HEK293 (cell line): ENCODE data around the gene GRIK2.

ENCODE experiments used
- CTCF ChIA-PET: fragments of 350-600 bp; formaldehyde crosslinking; extraction: SDS; loops from one replicate; lab custom pipeline; 2021; ENCODE audit warnings: antibody characterized with exemption; lab: Yijun Ruan, JAX
- POLR2A ChIA-PET: fragments of 300-600 bp; formaldehyde crosslinking; extraction: SDS; loops from one replicate; lab custom pipeline; 2020; ENCODE audit warnings: antibody characterized with exemption, inconsistent platforms; lab: Yijun Ruan, JAX
- H3K27ac ChIP-seq: fragments of 200-500 bp; sonication (Bioruptor generic); 2 replicates; pipeline ENCODE4 v1.5.1; 2014; ENCODE audit warnings: low read depth, low read length, control low read depth, inconsistent platforms; ENCODE audit errors: extremely low read depth
- H3K36me3 ChIP-seq, 2 experiments: fragments of 200-500 bp in 1 of 2; sonication (Bioruptor generic) in 1 of 2; 1 replicate in 1 of 2; 2 replicates in 1 of 2; pipeline ENCODE4 v1.5.1; 2014 to 2017; ENCODE audit warnings: inconsistent platforms in 2 of 2, low read length in 2 of 2; ENCODE audit not compliant: control insufficient read depth in 2 of 2, insufficient read depth in 1 of 2
- H3K4me1 ChIP-seq: fragments of 200-500 bp; sonication (Bioruptor generic); 2 replicates; pipeline ENCODE4 v1.5.1; 2014; ENCODE audit warnings: mild to moderate bottlenecking, low read length, inconsistent platforms; ENCODE audit not compliant: control insufficient read depth, insufficient read depth
- H3K4me3 ChIP-seq: 2 replicates; pipeline ENCODE4 v1.5.1; 2011; ENCODE audit warnings: low read depth, mild to moderate bottlenecking, control low read depth, low read length, moderate library complexity
- H3K9me3 ChIP-seq: fragments of 200-500 bp; sonication (Bioruptor generic); 2 replicates; pipeline ENCODE4 v1.5.1; 2014; ENCODE audit warnings: low read depth, low read length, inconsistent platforms; ENCODE audit not compliant: control insufficient read depth, insufficient read depth
- GLIS2 ChIP-seq: fragments of 450-650 bp; formaldehyde crosslinking; IDR thresholded peaks from 2 replicates; pipeline ENCODE4 v1.5.1; 2016; ENCODE audit warnings: missing biosample characterization, missing genetic modification characterization
- KLF16 ChIP-seq: fragments of 450-650 bp; formaldehyde crosslinking; IDR thresholded peaks from 2 replicates; pipeline ENCODE4 v1.5.1; 2017; ENCODE audit warnings: missing biosample characterization, missing genetic modification characterization
- SCRT1 ChIP-seq: fragments of 450-650 bp; formaldehyde crosslinking; IDR thresholded peaks from 2 replicates; pipeline ENCODE4 v1.5.1; 2016; ENCODE audit warnings: missing biosample characterization, missing genetic modification characterization, borderline replicate concordance
- ZBTB7A ChIP-seq: fragments of 450-650 bp; formaldehyde crosslinking; IDR thresholded peaks from 2 replicates; pipeline ENCODE4 v1.5.1; 2016; ENCODE audit warnings: low read depth, missing biosample characterization, missing genetic modification characterization
- ZFHX2 ChIP-seq: fragments of 450-650 bp; formaldehyde crosslinking; conservative IDR thresholded peaks from 2 replicates; pipeline ENCODE4 v1.5.1; 2016; ENCODE audit warnings: missing biosample characterization, missing genetic modification characterization
- ZFP37 ChIP-seq: fragments of 450-650 bp; formaldehyde crosslinking; IDR thresholded peaks from 2 replicates; pipeline ENCODE4 v1.5.1; 2016; ENCODE audit warnings: missing biosample characterization, missing genetic modification characterization
- ZFP69B ChIP-seq: fragments of 450-650 bp; formaldehyde crosslinking; IDR thresholded peaks from 2 replicates; pipeline ENCODE4 v1.5.1; 2016; ENCODE audit warnings: missing biosample characterization, missing genetic modification characterization
- ZNF350 ChIP-seq: fragments of 450-650 bp; formaldehyde crosslinking; IDR thresholded peaks from 2 replicates; pipeline ENCODE4 v1.5.0; 2017; ENCODE audit warnings: missing biosample characterization, mild to moderate bottlenecking, missing genetic modification characterization
- ZNF416 ChIP-seq: fragments of 450-650 bp; formaldehyde crosslinking; IDR thresholded peaks from 2 replicates; pipeline ENCODE4 v1.5.1; 2016; ENCODE audit warnings: missing biosample characterization, missing genetic modification characterization
- ZNF514 ChIP-seq: fragments of 450-650 bp; formaldehyde crosslinking; IDR thresholded peaks from 2 replicates; pipeline ENCODE4 v1.5.1; 2016; ENCODE audit warnings: missing biosample characterization, missing genetic modification characterization
- ZNF549 ChIP-seq: fragments of 450-650 bp; IDR thresholded peaks from 2 replicates; pipeline ENCODE4 v1.5.1; 2018; ENCODE audit warnings: missing biosample characterization, missing genetic modification characterization, mild to moderate bottlenecking, inconsistent platforms, moderate library complexity
- ZNF555 ChIP-seq: fragments of 450-650 bp; formaldehyde crosslinking; conservative IDR thresholded peaks from 2 replicates; pipeline ENCODE4 v1.5.1; 2017; ENCODE audit warnings: missing biosample characterization, mild to moderate bottlenecking, missing genetic modification characterization, inconsistent platforms
- ZNF654 ChIP-seq: fragments of 450-650 bp; formaldehyde crosslinking; IDR thresholded peaks from 2 replicates; pipeline ENCODE4 v1.5.1; 2016; ENCODE audit warnings: low read depth, missing biosample characterization, missing genetic modification characterization
- ZNF658 ChIP-seq: fragments of 450-650 bp; formaldehyde crosslinking; IDR thresholded peaks from 2 replicates; pipeline ENCODE4; 2016; ENCODE audit warnings: missing biosample characterization, missing genetic modification characterization
- ZNF76 ChIP-seq: fragments of 450-650 bp; formaldehyde crosslinking; IDR thresholded peaks from 2 replicates; pipeline ENCODE4; 2016; ENCODE audit warnings: low read depth, missing biosample characterization, missing genetic modification characterization, borderline replicate concordance
- ZNF837 ChIP-seq: fragments of 450-650 bp; formaldehyde crosslinking; IDR thresholded peaks from 2 replicates; pipeline ENCODE4 v1.5.1; 2016; ENCODE audit warnings: missing biosample characterization, missing genetic modification characterization
- TF ChIP-seq, protein P1 (sequence below): fragments of 450-650 bp; formaldehyde crosslinking; IDR thresholded peaks from 2 replicates; pipeline ENCODE4 v1.5.1; 2016; ENCODE audit warnings: missing biosample characterization, missing genetic modification characterization
- TF ChIP-seq, protein P2 (sequence below): fragments of 450-650 bp; formaldehyde crosslinking; IDR thresholded peaks from 2 replicates; pipeline ENCODE4 v1.5.1; 2017; ENCODE audit warnings: missing biosample characterization, missing genetic modification characterization
- TF ChIP-seq, protein P3 (sequence below): fragments of 450-650 bp; formaldehyde crosslinking; IDR thresholded peaks from 2 replicates; pipeline ENCODE4 v1.5.1; 2016; ENCODE audit warnings: missing biosample characterization, missing genetic modification characterization
- TF ChIP-seq, protein P4 (sequence below): fragments of 450-650 bp; formaldehyde crosslinking; IDR thresholded peaks from 2 replicates; pipeline ENCODE4 v1.5.1; 2016; ENCODE audit warnings: missing biosample characterization, missing genetic modification characterization, borderline replicate concordance

The GRIK2 gene

GRCh38 chr6:101607111-101607690 is 213.7 kb downstream of the GRIK2 start (continued):
- TF ChIP-seq ZNF76 = no peak
- no peak for TF ChIP-seq ZNF658 (tag by site-specific recombination)
- no peak for TF ChIP-seq ZNF416 (tag by site-specific recombination)
- no peak for TF ChIP-seq KLF16 (tag by site-specific recombination)
- no peak for TF ChIP-seq ZNF837 (tag by site-specific recombination)
- TF ChIP-seq ZNF654 = no peak

DNA sequence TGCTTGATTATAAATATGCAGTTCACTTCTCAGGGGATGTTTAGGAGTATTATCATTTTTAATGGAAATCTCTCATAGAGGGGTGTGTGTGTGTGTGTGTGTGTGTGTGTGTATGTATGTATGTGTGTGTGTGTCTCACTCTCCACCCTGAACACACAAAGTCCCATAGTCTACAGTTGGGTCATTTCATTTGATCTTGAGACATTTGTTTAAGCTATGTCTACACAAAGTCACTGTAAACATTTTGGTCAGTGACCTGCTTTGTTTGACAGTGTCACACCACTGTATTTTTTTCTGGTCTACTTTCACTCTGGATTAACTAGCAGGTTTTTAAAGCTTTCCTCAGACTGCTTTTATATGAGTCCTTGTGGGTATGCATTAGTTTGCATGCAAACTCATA is 215.2 kb downstream of the GRIK2 start:
- POLR2A ChIA-PET = no interaction called here
- TF ChIP-seq ZFHX2 (tag by site-specific recombination) = no peak
- no peak for TF ChIP-seq GLIS2 (tag by site-specific recombination)
- no peak for TF ChIP-seq ZNF350 (tag by site-specific recombination)
- TF ChIP-seq ZNF654 = no peak
- TF ChIP-seq ZBTB7A (tag by site-specific recombination) = no peak
- no peak overlapping the region for H3K4me3 ChIP-seq
- H3K4me1 ChIP-seq = no peaks in the 10 kb centered on the region
- CTCF ChIA-PET = no interaction called here
- H3K9me3 ChIP-seq = no peaks in the 10 kb centered on the region
- H3K36me3 ChIP-seq = no peaks in the 10 kb centered on the region
- no peak overlapping the region for H3K27ac ChIP-seq

DNA sequence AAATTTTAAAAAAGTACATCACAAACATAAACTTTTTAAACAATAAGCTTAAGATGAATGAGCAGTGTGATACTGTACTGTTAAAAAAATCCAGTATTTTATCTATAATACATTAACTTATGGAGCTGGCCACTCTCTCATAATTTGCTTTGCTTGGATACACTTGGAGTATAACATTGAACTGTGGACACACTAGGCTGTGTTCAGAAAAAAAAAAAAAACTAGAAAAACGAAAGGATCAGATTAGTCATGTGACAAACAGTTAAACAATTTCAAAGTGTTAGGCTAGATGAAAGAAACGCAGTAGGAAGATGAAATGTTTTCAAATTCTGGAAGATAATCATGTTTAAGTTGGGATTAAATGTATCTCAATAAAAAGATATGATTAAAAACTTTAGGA is 220.0 kb downstream of the GRIK2 start:
- Histone ChIP-seq H3K4me3 (no peak overlapping the region), H3K36me3 (no peaks in the 10 kb centered on the region), H3K27ac (no peak overlapping the region), H3K4me1 (no peaks in the 10 kb centered on the region), H3K9me3 (no peaks in the 10 kb centered on the region)
- TF ChIP-seq ZNF555 = no peak
- no peak for TF ChIP-seq ZFP69B
- ChIA-PET POLR2A (no interaction called here), CTCF (interaction anchor here (0.5 to 0.6 kb wide), 3 partner anchors 12 to 508 kb away, joined by 3 to 7 read pairs (median 3); no protein-coding TSS in a partner anchor)

GRCh38 chr6:101614774-101615173 is 221.3 kb downstream of the GRIK2 start:
- Histone ChIP-seq H3K9me3 (no peaks in the 10 kb centered on the region), H3K4me3 (no peak overlapping the region), H3K4me1 (no peaks in the 10 kb centered on the region), H3K36me3 (no peaks in the 10 kb centered on the region), H3K27ac (no peak overlapping the region)
- ChIA-PET POLR2A (no interaction called here), CTCF (interaction anchor here (1.0 kb wide), 1 partner anchor 1508 kb away, joined by 3 read pairs; no protein-coding TSS in a partner anchor)
- TF ChIP-seq ZFP37 (tag by site-specific recombination) (no peak), ZNF549 (tag by site-specific recombination) (no peak), ZNF514 (tag by site-specific recombination) (no peak), SCRT1 (tag by site-specific recombination) (no peak)
- TF ChIP-seq, protein P1, sequence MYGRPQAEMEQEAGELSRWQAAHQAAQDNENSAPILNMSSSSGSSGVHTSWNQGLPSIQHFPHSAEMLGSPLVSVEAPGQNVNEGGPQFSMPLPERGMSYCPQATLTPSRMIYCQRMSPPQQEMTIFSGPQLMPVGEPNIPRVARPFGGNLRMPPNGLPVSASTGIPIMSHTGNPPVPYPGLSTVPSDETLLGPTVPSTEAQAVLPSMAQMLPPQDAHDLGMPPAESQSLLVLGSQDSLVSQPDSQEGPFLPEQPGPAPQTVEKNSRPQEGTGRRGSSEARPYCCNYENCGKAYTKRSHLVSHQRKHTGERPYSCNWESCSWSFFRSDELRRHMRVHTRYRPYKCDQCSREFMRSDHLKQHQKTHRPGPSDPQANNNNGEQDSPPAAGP (tag by site-specific recombination) = no peak
- TF ChIP-seq, protein P2, sequence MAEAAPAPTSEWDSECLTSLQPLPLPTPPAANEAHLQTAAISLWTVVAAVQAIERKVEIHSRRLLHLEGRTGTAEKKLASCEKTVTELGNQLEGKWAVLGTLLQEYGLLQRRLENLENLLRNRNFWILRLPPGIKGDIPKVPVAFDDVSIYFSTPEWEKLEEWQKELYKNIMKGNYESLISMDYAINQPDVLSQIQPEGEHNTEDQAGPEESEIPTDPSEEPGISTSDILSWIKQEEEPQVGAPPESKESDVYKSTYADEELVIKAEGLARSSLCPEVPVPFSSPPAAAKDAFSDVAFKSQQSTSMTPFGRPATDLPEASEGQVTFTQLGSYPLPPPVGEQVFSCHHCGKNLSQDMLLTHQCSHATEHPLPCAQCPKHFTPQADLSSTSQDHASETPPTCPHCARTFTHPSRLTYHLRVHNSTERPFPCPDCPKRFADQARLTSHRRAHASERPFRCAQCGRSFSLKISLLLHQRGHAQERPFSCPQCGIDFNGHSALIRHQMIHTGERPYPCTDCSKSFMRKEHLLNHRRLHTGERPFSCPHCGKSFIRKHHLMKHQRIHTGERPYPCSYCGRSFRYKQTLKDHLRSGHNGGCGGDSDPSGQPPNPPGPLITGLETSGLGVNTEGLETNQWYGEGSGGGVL = no peak
- TF ChIP-seq, protein P3, sequence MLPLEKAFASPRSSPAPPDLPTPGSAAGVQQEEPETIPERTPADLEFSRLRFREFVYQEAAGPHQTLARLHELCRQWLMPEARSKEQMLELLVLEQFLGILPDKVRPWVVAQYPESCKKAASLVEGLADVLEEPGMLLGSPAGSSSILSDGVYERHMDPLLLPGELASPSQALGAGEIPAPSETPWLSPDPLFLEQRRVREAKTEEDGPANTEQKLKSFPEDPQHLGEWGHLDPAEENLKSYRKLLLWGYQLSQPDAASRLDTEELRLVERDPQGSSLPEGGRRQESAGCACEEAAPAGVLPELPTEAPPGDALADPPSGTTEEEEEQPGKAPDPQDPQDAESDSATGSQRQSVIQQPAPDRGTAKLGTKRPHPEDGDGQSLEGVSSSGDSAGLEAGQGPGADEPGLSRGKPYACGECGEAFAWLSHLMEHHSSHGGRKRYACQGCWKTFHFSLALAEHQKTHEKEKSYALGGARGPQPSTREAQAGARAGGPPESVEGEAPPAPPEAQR (tag by site-specific recombination) = no peak
- TF ChIP-seq, protein P4, sequence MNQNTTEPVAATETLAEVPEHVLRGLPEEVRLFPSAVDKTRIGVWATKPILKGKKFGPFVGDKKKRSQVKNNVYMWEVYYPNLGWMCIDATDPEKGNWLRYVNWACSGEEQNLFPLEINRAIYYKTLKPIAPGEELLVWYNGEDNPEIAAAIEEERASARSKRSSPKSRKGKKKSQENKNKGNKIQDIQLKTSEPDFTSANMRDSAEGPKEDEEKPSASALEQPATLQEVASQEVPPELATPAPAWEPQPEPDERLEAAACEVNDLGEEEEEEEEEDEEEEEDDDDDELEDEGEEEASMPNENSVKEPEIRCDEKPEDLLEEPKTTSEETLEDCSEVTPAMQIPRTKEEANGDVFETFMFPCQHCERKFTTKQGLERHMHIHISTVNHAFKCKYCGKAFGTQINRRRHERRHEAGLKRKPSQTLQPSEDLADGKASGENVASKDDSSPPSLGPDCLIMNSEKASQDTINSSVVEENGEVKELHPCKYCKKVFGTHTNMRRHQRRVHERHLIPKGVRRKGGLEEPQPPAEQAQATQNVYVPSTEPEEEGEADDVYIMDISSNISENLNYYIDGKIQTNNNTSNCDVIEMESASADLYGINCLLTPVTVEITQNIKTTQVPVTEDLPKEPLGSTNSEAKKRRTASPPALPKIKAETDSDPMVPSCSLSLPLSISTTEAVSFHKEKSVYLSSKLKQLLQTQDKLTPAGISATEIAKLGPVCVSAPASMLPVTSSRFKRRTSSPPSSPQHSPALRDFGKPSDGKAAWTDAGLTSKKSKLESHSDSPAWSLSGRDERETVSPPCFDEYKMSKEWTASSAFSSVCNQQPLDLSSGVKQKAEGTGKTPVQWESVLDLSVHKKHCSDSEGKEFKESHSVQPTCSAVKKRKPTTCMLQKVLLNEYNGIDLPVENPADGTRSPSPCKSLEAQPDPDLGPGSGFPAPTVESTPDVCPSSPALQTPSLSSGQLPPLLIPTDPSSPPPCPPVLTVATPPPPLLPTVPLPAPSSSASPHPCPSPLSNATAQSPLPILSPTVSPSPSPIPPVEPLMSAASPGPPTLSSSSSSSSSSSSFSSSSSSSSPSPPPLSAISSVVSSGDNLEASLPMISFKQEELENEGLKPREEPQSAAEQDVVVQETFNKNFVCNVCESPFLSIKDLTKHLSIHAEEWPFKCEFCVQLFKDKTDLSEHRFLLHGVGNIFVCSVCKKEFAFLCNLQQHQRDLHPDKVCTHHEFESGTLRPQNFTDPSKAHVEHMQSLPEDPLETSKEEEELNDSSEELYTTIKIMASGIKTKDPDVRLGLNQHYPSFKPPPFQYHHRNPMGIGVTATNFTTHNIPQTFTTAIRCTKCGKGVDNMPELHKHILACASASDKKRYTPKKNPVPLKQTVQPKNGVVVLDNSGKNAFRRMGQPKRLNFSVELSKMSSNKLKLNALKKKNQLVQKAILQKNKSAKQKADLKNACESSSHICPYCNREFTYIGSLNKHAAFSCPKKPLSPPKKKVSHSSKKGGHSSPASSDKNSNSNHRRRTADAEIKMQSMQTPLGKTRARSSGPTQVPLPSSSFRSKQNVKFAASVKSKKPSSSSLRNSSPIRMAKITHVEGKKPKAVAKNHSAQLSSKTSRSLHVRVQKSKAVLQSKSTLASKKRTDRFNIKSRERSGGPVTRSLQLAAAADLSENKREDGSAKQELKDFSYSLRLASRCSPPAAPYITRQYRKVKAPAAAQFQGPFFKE (tag by site-specific recombination) = no peak
